ENCODE measurements around the gene ACSL1.

DNA sequence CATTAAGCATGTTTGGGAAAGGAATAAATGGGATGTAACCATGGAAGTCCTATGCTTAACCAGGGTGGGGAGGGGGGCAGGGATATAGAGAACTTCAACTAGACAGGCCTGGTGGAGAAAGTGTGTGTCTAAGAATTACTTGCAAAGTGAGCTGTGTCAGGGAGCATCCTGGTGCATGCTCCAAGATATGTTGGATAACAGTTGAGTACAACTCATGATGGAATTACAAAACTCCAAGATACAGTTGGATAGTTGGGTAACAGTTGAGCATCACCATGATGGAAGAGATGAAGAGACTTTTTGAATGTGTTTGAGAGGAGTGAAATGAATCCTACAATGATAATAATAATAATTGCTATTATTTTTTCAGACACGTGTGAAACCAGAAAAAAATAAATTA lies 26.1 kb upstream of the ACSL1 start:
- no peak for TF ChIP-seq POLR2AphosphoS5 (IDR thresholded peaks at IDR 0.05)
- TF ChIP-seq, protein P1, sequence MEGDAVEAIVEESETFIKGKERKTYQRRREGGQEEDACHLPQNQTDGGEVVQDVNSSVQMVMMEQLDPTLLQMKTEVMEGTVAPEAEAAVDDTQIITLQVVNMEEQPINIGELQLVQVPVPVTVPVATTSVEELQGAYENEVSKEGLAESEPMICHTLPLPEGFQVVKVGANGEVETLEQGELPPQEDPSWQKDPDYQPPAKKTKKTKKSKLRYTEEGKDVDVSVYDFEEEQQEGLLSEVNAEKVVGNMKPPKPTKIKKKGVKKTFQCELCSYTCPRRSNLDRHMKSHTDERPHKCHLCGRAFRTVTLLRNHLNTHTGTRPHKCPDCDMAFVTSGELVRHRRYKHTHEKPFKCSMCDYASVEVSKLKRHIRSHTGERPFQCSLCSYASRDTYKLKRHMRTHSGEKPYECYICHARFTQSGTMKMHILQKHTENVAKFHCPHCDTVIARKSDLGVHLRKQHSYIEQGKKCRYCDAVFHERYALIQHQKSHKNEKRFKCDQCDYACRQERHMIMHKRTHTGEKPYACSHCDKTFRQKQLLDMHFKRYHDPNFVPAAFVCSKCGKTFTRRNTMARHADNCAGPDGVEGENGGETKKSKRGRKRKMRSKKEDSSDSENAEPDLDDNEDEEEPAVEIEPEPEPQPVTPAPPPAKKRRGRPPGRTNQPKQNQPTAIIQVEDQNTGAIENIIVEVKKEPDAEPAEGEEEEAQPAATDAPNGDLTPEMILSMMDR (IDR thresholded peaks at IDR 0.05) = no peak
